K562 (cell line): ENCODE data around the gene SMC5. TPM values are rescaled to one million over a fixed set of nuclear protein-coding genes. Genes with fewer than 3 reads are reported as not detected.

ENCODE experiments used
- ATAC-seq: fragments of 200-7000 bp; cut with Tn5 transposase; 3 replicates; pipeline ENCODE4 v1.9.1; 2020; ENCODE audit warnings: moderate library complexity
- BruUV-seq: library from RNA; stranded (reverse); fragments of 400-500 nt; replicated peaks from 2 replicates; lab custom pipeline; 2021; lab: Mats Ljungman, UMichigan
- CTCF ChIA-PET: fragments of 300-600 bp; formaldehyde crosslinking; extraction: SDS; loops from one replicate; lab custom pipeline; 2021; ENCODE audit warnings: low intra/inter-chr PET ratio; lab: Yijun Ruan, JAX
- POLR2A ChIA-PET: fragments of 300-600, 350-650 bp; sonication (Branson Sonifier 250); formaldehyde crosslinking; extraction: SDS; loops from one replicate; lab custom pipeline; 2021; ENCODE audit warnings: antibody characterized with exemption, inconsistent platforms; lab: Yijun Ruan, JAX
- DNase-seq, 4 experiments: peaks; one replicate each; pipeline versions ENCODE4 v3.0.0 to v3.0.0-alpha.2; 2011 to 2018; ENCODE audit warnings: low spot score in 3 of 4, mixed read lengths in 3 of 4; ENCODE audit errors: extremely low read depth in 1 of 4
- FAIRE-seq: peaks from 2 replicates; lab custom pipeline; 2011; peaks lifted over from hg19 to GRCh38; lab: Jason Lieb, UNC
- H2AFZ ChIP-seq: 2 replicates; pipeline ENCODE4 v1.6.0; 2011; ENCODE audit warnings: low read depth, low read length, control low read depth, inconsistent platforms
- H3K27ac ChIP-seq: fragments of 200-600 bp; 3 replicates; pipeline ENCODE4 v1.8.0; 2011; ENCODE audit warnings: low read depth, mild to moderate bottlenecking, control low read depth, inconsistent platforms, low read length, moderate library complexity, mixed read lengths; ENCODE audit errors: extremely low read depth
- H3K27me3 ChIP-seq, 2 experiments: fragments of 300-600 bp in 1 of 2; 2 replicates in 1 of 2; 3 replicates in 1 of 2; pipeline versions ENCODE4 v1.6.0 to v1.8.0; 2011; ENCODE audit warnings: inconsistent platforms in 2 of 2, low read length in 2 of 2, mild to moderate bottlenecking in 1 of 2, mixed read lengths in 1 of 2, moderate library complexity in 1 of 2; ENCODE audit not compliant: control insufficient read depth in 2 of 2, insufficient read depth in 2 of 2
- H3K36me3 ChIP-seq: fragments of 300-600 bp; 3 replicates; pipeline ENCODE4 v1.8.0; 2011; ENCODE audit warnings: mild to moderate bottlenecking, low read length, inconsistent platforms; ENCODE audit not compliant: control insufficient read depth, insufficient read depth
- H3K4me1 ChIP-seq, 2 experiments: fragments of 200-600 bp in 1 of 2; replicated peaks in 1 of 2; 2 replicates in 1 of 2; 3 replicates in 1 of 2; pipeline versions ENCODE4 v1.5.1 to v1.8.0; 2011; ENCODE audit warnings: inconsistent platforms in 2 of 2, low read length in 2 of 2, mild to moderate bottlenecking in 1 of 2, mixed read lengths in 1 of 2, moderate library complexity in 1 of 2; ENCODE audit not compliant: control insufficient read depth in 2 of 2, insufficient read depth in 2 of 2
- H3K4me2 ChIP-seq: 2 replicates; pipeline ENCODE4 v1.6.1; 2011; ENCODE audit warnings: low read length, control low read depth, inconsistent platforms, mixed read lengths; ENCODE audit not compliant: insufficient read depth
- H3K4me3 ChIP-seq: fragments of 200-600 bp; sonication (generic), shearing (Covaris generic); 2 replicates; pipeline ENCODE4 v1.5.1; 2016; ENCODE audit warnings: control low read depth, inconsistent platforms
- H3K79me2 ChIP-seq: fragments of 200-600 bp; 3 replicates; pipeline ENCODE4 v1.8.0; 2011; ENCODE audit warnings: low read length, inconsistent platforms; ENCODE audit not compliant: control insufficient read depth, insufficient read depth
- H3K9ac ChIP-seq, 2 experiments: 2 replicates each; pipeline versions ENCODE4 v1.6.0 to v1.6.1; 2011; ENCODE audit warnings: low read depth in 2 of 2, low read length in 2 of 2, control low read depth in 1 of 2, inconsistent platforms in 1 of 2, mild to moderate bottlenecking in 1 of 2, mixed read lengths in 1 of 2; ENCODE audit not compliant: insufficient read depth in 1 of 2
- H3K9me1 ChIP-seq: one replicate; pipeline ENCODE4 v1.6.0; 2011; ENCODE audit warnings: inconsistent platforms, mild to moderate bottlenecking, low read length, moderate library complexity; ENCODE audit not compliant: control insufficient read depth, insufficient read depth
- H3K9me3 ChIP-seq: replicated peaks from 2 replicates; pipeline ENCODE4 v1.5.1; 2011; ENCODE audit warnings: low read depth, low read length, inconsistent platforms; ENCODE audit not compliant: control insufficient read depth, insufficient read depth
- H4K20me1 ChIP-seq: replicated peaks from 2 replicates; pipeline ENCODE4 v1.6.1; 2011; ENCODE audit warnings: low read length, inconsistent platforms, mixed read lengths; ENCODE audit not compliant: control insufficient read depth, insufficient read depth
- CTCF ChIP-seq, 3 experiments: IDR thresholded peaks in 2 of 3; conservative IDR thresholded peaks in 1 of 3; 2 replicates each; pipeline ENCODE4 v1.5.1; 2011 to 2012; ENCODE audit warnings: low read length in 3 of 3, mild to moderate bottlenecking in 3 of 3, control low read depth in 2 of 3, improper control_type of control experiment in 1 of 3, inconsistent platforms in 1 of 3, low read depth in 1 of 3, mixed read lengths in 1 of 3, moderate library complexity in 1 of 3; ENCODE audit not compliant: insufficient read depth in 2 of 3
- DEAF1 ChIP-seq: fragments of 450-650 bp; formaldehyde crosslinking; IDR thresholded peaks from 2 replicates; pipeline ENCODE4 v1.4.0; 2020; ENCODE audit warnings: mild to moderate bottlenecking, moderate library complexity
- REST ChIP-seq, 2 experiments: fragments of 450-650 bp; formaldehyde crosslinking in 1 of 2; IDR thresholded peaks; 2 replicates each; pipeline versions ENCODE4 v1.4.0 to v1.6.1; 2014 to 2020; ENCODE audit warnings: mild to moderate bottlenecking in 2 of 2, borderline replicate concordance in 1 of 2, low read depth in 1 of 2
- SMC3 ChIP-seq: conservative IDR thresholded peaks from 2 replicates; pipeline ENCODE4 v1.6.1; 2011; ENCODE audit warnings: low read depth, low read length, improper control_type of control experiment; ENCODE audit not compliant: insufficient read depth
- ZNF436 ChIP-seq: fragments of 250-450, 450-650 bp; sonication (Bioruptor Pico); formaldehyde crosslinking; IDR thresholded peaks from 2 replicates; pipeline ENCODE4 v1.7.0; 2020; ENCODE audit warnings: mild to moderate bottlenecking
- in situ Hi-C: fragments of 300-500 bp; cut with MboI; formaldehyde crosslinking; loops from 4 replicates; pipeline ENCODE4 v1.15.0; 2018; ENCODE audit warnings: inconsistent platforms, mixed read lengths
- intact Hi-C: fragments of 100-400 bp; cut with micrococcal nuclease; formaldehyde crosslinking; loops from 2 replicates; pipeline ENCODE4 v1.14.2; 2022
- polyA plus RNA-seq, 8 experiments: library from polyadenylated mRNA; depleted of rRNA in 4 of 8; stranded (reverse) in 5 of 8; unstranded in 3 of 8; fragments of >200 nt; fragmentation: Nextera tagmentation in 2 of 8; fragmentation: Illumina TruSeq in 1 of 8; extraction: Ambion mirVana in 2 of 8; extraction: Trizol in 1 of 8; gene quantifications; 2 replicates each; pipeline versions ENCODE4 v1.2.1 to v1.2.3, GENCODE V29; 2011 to 2014; ENCODE audit warnings: inconsistent platforms in 1 of 8, missing spikeins in 1 of 8
- total RNA-seq, 7 experiments: library from RNA; depleted of rRNA in 6 of 7; stranded (reverse); fragments of >200 nt in 6 of 7; fragmentation: Illumina TruSeq in 2 of 7; extraction: Trizol in 2 of 7; gene quantifications; 2 replicates each; pipeline versions ENCODE4 v1.2.1 to v1.2.3, GENCODE V29; 2011 to 2021; ENCODE audit warnings: low replicate concordance in 1 of 7
- TF ChIP-seq, protein P1 (sequence below): fragments of 250-450 bp; sonication (Bioruptor Pico); IDR thresholded peaks from 2 replicates; pipeline ENCODE4 v1.8.0; 2021; ENCODE audit warnings: moderate library complexity, mild to moderate bottlenecking, inconsistent platforms

SMC5 gene
- total and polyA plus RNA-seq, 9 of the 15 experiments (the other 6 are each of a cell fraction or from before 2014, with no cell fraction given): 3.5 to 43.2 (median 21.4) TPM

- Histone ChIP-seq H3K4me1 (no peaks in the 10 kb centered on the region), H3K36me3 (peaks cover 29% of the 10 kb centered on the region; the same call in 1 of the 3 replicates), H2AFZ (no peak overlapping the region), H3K79me2 (no peaks in the 10 kb centered on the region), H3K27ac (no peak overlapping the region), H3K4me3 (no peak overlapping the region), H3K27me3 (no peaks in the 10 kb centered on the region), H3K9me3 (no peaks in the 10 kb centered on the region), H3K9me1 (no peaks in the 10 kb centered on the region), H3K4me2 (no peak overlapping the region), H4K20me1 (no peaks in the 10 kb centered on the region), H3K9ac (no peak overlapping the region)
- FAIRE-seq: no peak
- in situ Hi-C loops: no loop called here
- CTCF ChIA-PET: interaction anchor here (1.6 to 2.8 kb wide), 2 partner anchors 138 to 249 kb away, joined by 4 to 13 read pairs; no protein-coding TSS in a partner anchor
- ATAC-seq: no peak
- no TSS peak for BruUV-seq
- DNase-seq: peak; percentile 6 to 12 (median 8)
- POLR2A ChIA-PET: interaction anchor here (1.1 kb wide), 1 partner anchor 17 kb away, joined by 3 read pairs; no protein-coding TSS in a partner anchor
- intact Hi-C loops: loop anchor here (5.0 kb wide), 1 partner anchor 59 kb away; the partner anchor contains the start of gene KLF9
- TF ChIP-seq SMC3 (0 out of 2 replicates have a peak, but pooled peaks have one; percentile 17), CTCF (IDR thresholded peaks at IDR 0.05 in 2 of 3, conservative IDR thresholded peaks at IDR 0.05 in 1 of 3; ENCODE audit: insufficient read depth in 2 of 3, low read depth in 1 of 3, low read length in 3 of 3) (peak; percentile 7 to 56 (median 30); a peak in 3 of 6 replicates), ZNF436 (no peak), REST (IDR thresholded peaks at IDR 0.05; ENCODE audit: borderline replicate concordance) (peak; percentile 62), REST (CRISPR knock-in tag; IDR thresholded peaks at IDR 0.05; ENCODE audit: low read depth) (no peak), DEAF1 (CRISPR knock-in tag) (peak; percentile 64)
- TF ChIP-seq, protein P1, sequence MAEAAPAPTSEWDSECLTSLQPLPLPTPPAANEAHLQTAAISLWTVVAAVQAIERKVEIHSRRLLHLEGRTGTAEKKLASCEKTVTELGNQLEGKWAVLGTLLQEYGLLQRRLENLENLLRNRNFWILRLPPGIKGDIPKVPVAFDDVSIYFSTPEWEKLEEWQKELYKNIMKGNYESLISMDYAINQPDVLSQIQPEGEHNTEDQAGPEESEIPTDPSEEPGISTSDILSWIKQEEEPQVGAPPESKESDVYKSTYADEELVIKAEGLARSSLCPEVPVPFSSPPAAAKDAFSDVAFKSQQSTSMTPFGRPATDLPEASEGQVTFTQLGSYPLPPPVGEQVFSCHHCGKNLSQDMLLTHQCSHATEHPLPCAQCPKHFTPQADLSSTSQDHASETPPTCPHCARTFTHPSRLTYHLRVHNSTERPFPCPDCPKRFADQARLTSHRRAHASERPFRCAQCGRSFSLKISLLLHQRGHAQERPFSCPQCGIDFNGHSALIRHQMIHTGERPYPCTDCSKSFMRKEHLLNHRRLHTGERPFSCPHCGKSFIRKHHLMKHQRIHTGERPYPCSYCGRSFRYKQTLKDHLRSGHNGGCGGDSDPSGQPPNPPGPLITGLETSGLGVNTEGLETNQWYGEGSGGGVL (CRISPR knock-in tag): no peak
Observed at GRCh38 chr9:70352802-70353201, 94.0 kb downstream of the SMC5 start.
